KBM-7 (cell line): ENCODE data around the gene LPIN2.

Experiments used
- DNase-seq: peaks from one replicate; pipeline ENCODE4 v3.0.0-alpha.2; 2015
- in situ Hi-C: fragments of 300-500 bp; cut with MboI; formaldehyde crosslinking; loops from 2 replicates; pipeline ENCODE4 v1.14.3; 2020; ENCODE audit warnings: low sequenced_read_pairs, low pct_unique_long_range_greater_than_20kb, mixed read lengths

The LPIN2 gene

DNA sequence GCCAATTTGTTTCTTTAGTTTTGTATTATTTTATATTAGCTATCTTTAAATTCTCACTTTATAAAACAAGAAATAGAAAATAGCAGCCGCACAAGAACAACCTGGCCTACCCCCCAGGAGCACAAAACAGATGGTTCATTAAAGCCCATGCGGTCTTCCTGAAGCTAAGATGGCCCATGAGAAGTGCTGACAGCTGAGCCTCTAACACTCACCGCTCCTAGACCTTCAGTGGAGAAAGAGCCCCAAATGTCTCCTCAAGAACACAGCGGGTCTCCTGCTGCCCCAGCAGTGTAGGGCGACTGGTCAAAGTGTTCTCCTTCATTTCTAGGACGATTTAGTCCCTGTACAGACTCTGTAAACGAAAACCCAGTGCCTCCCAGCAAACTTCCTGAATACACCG, 45.1 kb downstream of the LPIN2 start:
- DNase-seq: no peak
- in situ Hi-C loops: no loop called here

DNA sequence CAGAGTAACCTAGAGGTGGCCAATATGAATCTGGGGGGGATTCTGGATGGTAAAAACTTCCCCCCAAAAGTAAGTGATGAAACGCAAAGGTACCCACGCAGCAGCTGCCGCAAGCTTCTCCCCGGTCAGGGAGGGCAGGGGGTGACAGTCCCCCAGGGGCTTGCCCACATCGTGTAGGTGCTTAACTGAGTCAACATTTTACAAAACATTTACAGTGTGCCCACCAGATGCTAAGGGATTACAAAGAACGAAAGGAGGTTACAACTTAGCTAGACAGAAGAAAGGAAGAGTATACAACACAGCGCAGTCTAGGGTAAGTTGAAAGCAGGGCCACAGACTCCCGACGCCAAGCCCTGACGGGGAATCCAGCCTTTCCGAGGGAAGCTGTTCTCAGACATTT, 45.6 kb downstream of the LPIN2 start:
- in situ Hi-C loops: no loop called here
- no peak for DNase-seq

DNA sequence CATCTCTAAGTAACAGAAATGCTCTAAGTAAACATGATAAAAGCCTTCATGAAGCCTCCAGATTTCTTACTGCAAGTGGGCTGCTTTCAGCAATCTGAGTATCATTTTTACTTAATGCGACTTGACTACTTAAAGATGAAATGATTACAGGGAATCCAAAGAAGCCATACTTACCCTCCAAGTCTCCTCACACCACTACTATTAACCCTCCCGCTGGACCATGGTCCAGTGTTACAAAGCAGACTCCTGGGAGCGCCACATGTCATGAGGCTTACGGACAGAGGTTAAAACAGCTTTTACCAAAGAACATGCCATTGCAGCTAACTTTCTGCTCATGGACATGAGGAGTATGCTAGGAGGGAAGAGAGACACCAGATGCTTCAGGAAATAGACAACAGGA, 46.4 kb downstream of the LPIN2 start:
- in situ Hi-C loops: no loop called here
- DNase-seq: no peak

DNA sequence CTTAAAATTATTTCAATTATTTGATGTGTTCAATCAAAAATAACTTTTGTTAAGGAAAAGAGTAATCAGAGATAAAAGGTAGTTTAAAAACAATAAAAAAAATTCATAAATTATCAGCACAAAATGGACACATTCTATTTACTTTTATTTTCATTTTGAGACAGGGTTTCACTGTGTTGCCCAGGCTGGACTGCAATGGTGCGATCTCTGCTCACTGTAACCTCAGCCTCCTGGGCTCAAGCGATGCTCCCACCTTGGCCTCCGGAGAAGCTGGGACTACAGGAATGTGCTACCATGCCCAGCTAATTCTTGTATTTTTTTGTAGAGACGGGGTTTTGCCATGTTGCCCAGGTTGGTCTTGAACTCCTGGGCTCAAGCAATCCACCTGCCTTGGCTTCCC, 47.1 kb downstream of the LPIN2 start:
- in situ Hi-C loops: no loop called here
- no peak for DNase-seq

DNA sequence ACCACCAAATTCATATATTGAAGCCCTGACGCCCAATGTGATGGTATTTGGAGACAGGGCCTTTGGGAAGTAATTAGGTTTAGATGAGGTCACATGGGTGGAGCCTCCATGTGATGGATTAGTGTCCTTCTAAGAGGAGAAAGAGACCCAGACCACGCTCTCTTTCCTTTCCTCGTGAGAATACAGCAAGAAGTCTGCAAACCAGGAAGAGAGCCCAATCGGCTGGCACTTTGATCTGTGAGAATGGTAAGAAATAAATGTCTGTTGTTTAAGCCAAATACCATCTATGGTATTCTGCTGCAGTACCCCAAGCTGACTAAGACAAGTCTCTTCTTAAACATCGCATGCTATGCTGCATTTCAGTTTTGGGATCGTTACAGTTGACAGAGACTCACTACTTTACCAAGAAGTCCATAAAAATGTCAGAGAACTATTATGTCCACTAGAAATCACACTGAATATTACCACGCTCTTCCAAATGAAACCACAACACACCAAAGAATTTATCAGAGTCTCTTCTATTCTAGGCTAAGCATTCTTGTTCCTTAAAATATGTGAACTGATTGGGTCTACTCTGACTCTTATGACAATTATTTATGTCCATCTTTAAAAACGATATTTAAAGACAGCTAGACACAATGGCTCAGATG, 48.5 kb downstream of the LPIN2 start:
- in situ Hi-C loops: no loop called here

More for the DNA sequence above, 48.5 kb downstream of the LPIN2 start:
- no peak for DNase-seq
